Esophagus squamous epithelium (tissue), 5 donors: ENCODE results near the gene UGT1A6. TPM values are rescaled to one million over a fixed set of nuclear protein-coding genes. Genes with fewer than 3 reads are reported as not detected.

Source experiments
- DNase-seq: peaks from one replicate; lab custom pipeline; 2025; lab: John Stamatoyannopoulos, UW
- H3K27ac ChIP-seq, 4 donors: fragments of 200-600 bp; sonication (generic); one replicate each; pipeline ENCODE4 v1.5.1; 2016 to 2019; ENCODE audit warnings: mild to moderate bottlenecking in 1 of 4
- H3K27me3 ChIP-seq, 4 donors: fragments of 200-600 bp; sonication (generic); 1 replicate in 3 of 4; 2 replicates in 1 of 4; pipeline versions ENCODE4 v1.5.1 to v1.6.0; 2017 to 2021; ENCODE audit warnings: antibody characterized with exemption in 1 of 4
- H3K36me3 ChIP-seq, 3 donors: fragments of 200-600 bp; sonication (generic); one replicate each; pipeline ENCODE4 v1.5.1; 2016 to 2019
- H3K4me1 ChIP-seq, 3 donors: fragments of 200-600 bp; sonication (generic); one replicate each; pipeline ENCODE4 v1.5.1; 2017 to 2019
- H3K4me3 ChIP-seq, 4 donors: fragments of 200-600 bp; sonication (generic); 1 replicate in 3 of 4; 2 replicates in 1 of 4; pipeline ENCODE4 v1.5.1; 2016 to 2019; ENCODE audit warnings: mild to moderate bottlenecking in 2 of 4, moderate library complexity in 1 of 4
- H3K9me3 ChIP-seq, 3 donors: fragments of 200-600 bp; sonication (generic); one replicate each; pipeline ENCODE4 v1.5.1; 2016 to 2019
- POLR2A ChIP-seq, 4 donors: fragments of 450-650 bp; IDR thresholded peaks; one replicate each; pipeline ENCODE4 v1.6.1; 2017; ENCODE audit warnings: antibody characterized with exemption in 4 of 4, mild to moderate bottlenecking in 4 of 4, moderate library complexity in 3 of 4
- WGBS, 2 donors: methylation state at CpG; one replicate each; pipeline ENCODE4 v1.1.5; 2018; 5-methylcytosine and 5-hydroxymethylcytosine counted together
- intact Hi-C: fragments of 100-400 bp; cut with DNase I; formaldehyde crosslinking; loops from one replicate; pipeline ENCODE4 v1.15.0; 2022
- total RNA-seq, 4 donors: library from RNA; depleted of rRNA; stranded (reverse); fragments of >200 nt; gene quantifications; one replicate each; pipeline ENCODE4 v1.1.0, GENCODE V29; 2016
- TF ChIP-seq, protein P1 (sequence below), 6 experiments: fragments of 450-650 bp in 4 of 6; fragments of 200-600 bp in 2 of 6; sonication (generic) in 2 of 6; IDR thresholded peaks; one replicate each; pipeline ENCODE4 v1.5.1; 2016 to 2019; ENCODE audit warnings: antibody characterized with exemption in 6 of 6, mild to moderate bottlenecking in 4 of 6, moderate library complexity in 4 of 6
- donor health status: DM: yes; HTN: yes; CAD: no.

The UGT1A6 gene
- total RNA-seq, 4 donors from 2014 or later = 30.8 to 67.1 (median 61.3) TPM

DNA sequence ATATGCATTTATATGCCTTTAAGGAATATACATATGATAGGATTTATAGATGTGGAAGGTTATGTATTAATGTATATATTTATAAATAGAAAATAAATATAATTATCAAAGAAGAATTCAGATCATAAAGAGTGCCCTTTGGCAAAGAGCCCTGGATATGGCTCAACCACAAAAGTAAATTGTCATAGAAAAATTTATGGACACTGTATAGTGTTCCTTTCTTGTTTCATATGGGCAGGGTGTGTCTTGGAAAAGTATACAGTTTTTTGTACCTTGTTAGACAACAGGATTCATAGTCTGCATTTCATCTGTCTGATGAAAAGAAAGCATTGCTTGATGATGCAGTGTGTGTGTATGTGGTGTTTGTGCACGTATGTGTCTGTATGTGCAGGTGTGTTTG lies 8.1 kb upstream of the UGT1A6 start:
- Histone ChIP-seq H3K27me3 (no peaks in the 10 kb centered on the region), H3K36me3 (no peaks in the 10 kb centered on the region), H3K4me3 (peak overlapping the region; percentile 25 to 51 (median 41)), H3K4me1 (peaks cover 2 to 57% (median 9%) of the 10 kb centered on the region in 3 donors), H3K9me3 (no peaks in the 10 kb centered on the region), H3K27ac (peak overlapping the region in 3 of 4 donors; percentile 52 to 78 (median 67))
- WGBS, 2 donors = 30 to 52% methylated on average over 1 of the region's 1 CpG
- intact Hi-C loops = no loop called here
- TF ChIP-seq POLR2A (IDR thresholded peaks at IDR 0.05) = no peak
- TF ChIP-seq, protein P1, sequence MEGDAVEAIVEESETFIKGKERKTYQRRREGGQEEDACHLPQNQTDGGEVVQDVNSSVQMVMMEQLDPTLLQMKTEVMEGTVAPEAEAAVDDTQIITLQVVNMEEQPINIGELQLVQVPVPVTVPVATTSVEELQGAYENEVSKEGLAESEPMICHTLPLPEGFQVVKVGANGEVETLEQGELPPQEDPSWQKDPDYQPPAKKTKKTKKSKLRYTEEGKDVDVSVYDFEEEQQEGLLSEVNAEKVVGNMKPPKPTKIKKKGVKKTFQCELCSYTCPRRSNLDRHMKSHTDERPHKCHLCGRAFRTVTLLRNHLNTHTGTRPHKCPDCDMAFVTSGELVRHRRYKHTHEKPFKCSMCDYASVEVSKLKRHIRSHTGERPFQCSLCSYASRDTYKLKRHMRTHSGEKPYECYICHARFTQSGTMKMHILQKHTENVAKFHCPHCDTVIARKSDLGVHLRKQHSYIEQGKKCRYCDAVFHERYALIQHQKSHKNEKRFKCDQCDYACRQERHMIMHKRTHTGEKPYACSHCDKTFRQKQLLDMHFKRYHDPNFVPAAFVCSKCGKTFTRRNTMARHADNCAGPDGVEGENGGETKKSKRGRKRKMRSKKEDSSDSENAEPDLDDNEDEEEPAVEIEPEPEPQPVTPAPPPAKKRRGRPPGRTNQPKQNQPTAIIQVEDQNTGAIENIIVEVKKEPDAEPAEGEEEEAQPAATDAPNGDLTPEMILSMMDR (IDR thresholded peaks at IDR 0.05) = no peak
- no peak for DNase-seq

DNA sequence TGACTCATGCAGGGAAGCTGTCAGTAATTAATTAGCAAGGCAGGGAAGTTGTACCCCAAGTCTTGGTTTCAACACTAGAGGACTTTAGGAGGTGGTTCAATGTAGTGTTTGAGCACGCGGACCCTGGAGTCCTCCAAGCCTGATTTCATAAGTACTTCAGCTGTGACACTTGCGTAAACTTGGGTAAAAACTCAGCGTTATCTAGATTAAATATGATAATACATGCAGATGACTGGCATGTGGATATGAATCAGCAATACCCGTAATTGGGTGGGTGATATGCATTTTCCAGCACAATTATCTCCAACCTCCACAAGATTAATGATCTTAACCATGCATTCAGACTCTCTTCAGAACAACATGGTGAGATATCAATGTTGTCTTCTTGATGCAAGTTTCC lies 5.8 kb upstream of the UGT1A6 start:
- H3K36me3 ChIP-seq = no peaks in the 10 kb centered on the region
- no peaks in the 10 kb centered on the region for H3K27me3 ChIP-seq
- TF ChIP-seq, protein P1 (IDR thresholded peaks at IDR 0.05) = no peak
- no peak for TF ChIP-seq POLR2A (IDR thresholded peaks at IDR 0.05)
- WGBS, 2 donors = 45 to 65% methylated on average over 5 of the region's 5 CpGs
- peaks cover 0 to 53% (median 16%) of the 10 kb centered on the region in 3 donors for H3K4me1 ChIP-seq
- DNase-seq = no peak
- intact Hi-C loops = no loop called here
- no peak overlapping the region for H3K4me3 ChIP-seq
- peak overlapping the region in 1 of 4 donors; percentile 25 for H3K27ac ChIP-seq
- no peaks in the 10 kb centered on the region for H3K9me3 ChIP-seq

DNA sequence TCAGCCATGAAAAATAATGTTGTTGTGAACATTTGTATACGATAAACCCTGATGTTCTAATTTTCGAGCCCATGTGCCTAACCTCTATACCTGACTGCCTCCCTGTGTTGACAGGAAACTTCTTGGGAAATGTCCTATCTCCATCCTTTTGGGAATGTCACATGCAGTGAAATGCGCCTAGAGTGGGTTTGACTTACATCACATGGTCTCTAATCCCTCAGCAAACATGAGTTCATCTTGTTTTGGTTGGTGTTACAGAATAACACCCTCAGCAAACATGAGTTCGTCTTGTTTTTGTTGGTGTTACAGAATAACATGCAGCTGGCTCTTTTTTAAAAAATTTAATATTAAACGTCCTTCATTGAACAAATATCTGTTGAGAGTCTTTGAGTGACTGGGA lies 4.3 kb upstream of the UGT1A6 start:
- H3K27ac ChIP-seq = peak overlapping the region in 3 of 4 donors; percentile 86 to 92 (median 90)
- WGBS, 2 donors = 62 to 77% methylated on average over 5 of the region's 5 CpGs
- TF ChIP-seq, protein P1 (IDR thresholded peaks at IDR 0.05) = no peak
- TF ChIP-seq POLR2A (IDR thresholded peaks at IDR 0.05) = no peak
- H3K36me3 ChIP-seq = no peaks in the 10 kb centered on the region
- peaks cover 0 to 61% (median 16%) of the 10 kb centered on the region in 3 donors for H3K4me1 ChIP-seq
- intact Hi-C loops = no loop called here
- no peaks in the 10 kb centered on the region for H3K9me3 ChIP-seq
- H3K4me3 ChIP-seq = no peak overlapping the region
- no peak for DNase-seq
- no peaks in the 10 kb centered on the region for H3K27me3 ChIP-seq

DNA sequence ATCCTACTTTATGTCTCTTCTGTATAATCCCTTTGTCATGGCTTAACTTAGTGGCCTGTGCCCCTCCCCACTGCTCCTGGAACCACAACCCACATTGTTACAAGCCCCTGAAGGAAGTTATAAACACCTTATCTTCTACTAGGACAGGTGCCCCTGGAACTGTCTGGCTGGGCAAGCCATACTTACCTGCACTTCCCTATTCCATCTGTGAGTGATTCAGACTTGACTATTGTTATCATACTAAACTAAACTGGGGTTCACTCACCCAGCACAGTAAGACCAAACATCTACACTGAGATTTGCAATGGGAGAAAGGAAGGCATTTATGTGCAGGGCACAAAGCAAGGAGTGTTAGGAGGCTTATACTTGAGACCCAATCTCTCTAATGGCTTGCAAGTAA lies 3.7 kb upstream of the UGT1A6 start:
- intact Hi-C loops = no loop called here
- no peaks in the 10 kb centered on the region for H3K36me3 ChIP-seq
- H3K9me3 ChIP-seq = no peaks in the 10 kb centered on the region
- no peak for DNase-seq
- H3K27ac ChIP-seq = peak overlapping the region in 3 of 4 donors; percentile 86 to 92 (median 90)
- TF ChIP-seq POLR2A (IDR thresholded peaks at IDR 0.05) = no peak
- TF ChIP-seq, protein P1 (IDR thresholded peaks at IDR 0.05) = no peak
- H3K4me3 ChIP-seq = no peak overlapping the region
- no peaks in the 10 kb centered on the region for H3K27me3 ChIP-seq
- peaks cover 0 to 66% (median 16%) of the 10 kb centered on the region in 3 donors for H3K4me1 ChIP-seq

DNA sequence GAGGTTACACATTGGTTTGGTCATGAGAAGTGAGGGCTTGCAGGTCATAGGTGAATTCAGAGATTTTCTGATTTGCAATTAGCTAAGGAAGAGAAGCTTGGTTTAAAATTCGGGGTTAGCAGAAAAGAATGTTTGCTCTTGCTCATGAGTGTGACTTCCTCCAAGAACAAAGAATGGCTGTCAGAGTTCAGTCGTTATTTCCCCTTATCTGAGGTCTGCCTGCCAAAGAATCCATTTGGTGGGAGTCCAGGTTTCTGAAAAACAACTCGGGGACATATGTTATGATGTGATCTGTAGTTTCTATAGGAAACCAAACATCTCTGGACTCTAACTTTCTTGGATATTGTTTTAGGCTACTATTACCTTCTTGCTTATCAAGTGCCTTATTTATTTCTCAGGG lies 3.2 kb upstream of the UGT1A6 start:
- H3K4me3 ChIP-seq = no peak overlapping the region
- H3K27ac ChIP-seq = peak overlapping the region in 3 of 4 donors; percentile 86 to 92 (median 90)
- no peaks in the 10 kb centered on the region for H3K9me3 ChIP-seq
- H3K36me3 ChIP-seq = no peaks in the 10 kb centered on the region
- TF ChIP-seq POLR2A (IDR thresholded peaks at IDR 0.05) = no peak
- TF ChIP-seq, protein P1 (IDR thresholded peaks at IDR 0.05) = no peak
- H3K4me1 ChIP-seq = peaks cover 0 to 71% (median 16%) of the 10 kb centered on the region in 3 donors
- WGBS, 2 donors = 9 to 11% methylated on average over 3 of the region's 3 CpGs
- intact Hi-C loops = no loop called here
- DNase-seq = no peak
- H3K27me3 ChIP-seq = no peaks in the 10 kb centered on the region
